ENCODE measurements around the gene KRT33B.
"Not testable (repeated sequence)": the region's sequence is repeated elsewhere in the genome, so short reads cannot be mapped to it uniquely, and the experiment has no call there.

KRT33B gene

GRCh38 chr17:41369713-41370112 is at the start of gene KRT33B:
TSS of gene KRT33B (minus strand) at chr17:41369813. CDS start at chr17:41369750, 63 bp downstream.
- DNase-seq, result no peak

GRCh38 chr17:41418116-41418860 is 48.7 kb upstream of the KRT33B start:
- no peak for DNase-seq

GRCh38 chr17:41417576-41418015 is 48.0 kb upstream of the KRT33B start:
- no peak for DNase-seq

GRCh38 chr17:41417127-41417526 is 47.5 kb upstream of the KRT33B start:
- DNase-seq, result no peak

GRCh38 chr17:41416479-41416878 is 46.9 kb upstream of the KRT33B start:
- DNase-seq, result no peak

GRCh38 chr17:41415833-41416335 is 46.3 kb upstream of the KRT33B start:
- no peak for DNase-seq

GRCh38 chr17:41415411-41415810 is 45.8 kb upstream of the KRT33B start:
- no peak for DNase-seq

GRCh38 chr17:41413982-41414381 is 44.4 kb upstream of the KRT33B start:
- no peak for DNase-seq

GRCh38 chr17:41413353-41413957 is 43.8 kb upstream of the KRT33B start:
- no peak for DNase-seq

GRCh38 chr17:41411072-41411840 is 41.6 kb upstream of the KRT33B start:
- DNase-seq, result no peak

GRCh38 chr17:41407226-41407625 is 37.6 kb upstream of the KRT33B start:
- DNase-seq, result no peak

- DNase-seq, result no peak
These were observed 36.6 kb upstream of the KRT33B start for GRCh38 chr17:41406205-41406604.

GRCh38 chr17:41404024-41404671 is 34.5 kb upstream of the KRT33B start:
- no peak for DNase-seq

- no peak for DNase-seq
These were observed 33.9 kb upstream of the KRT33B start for GRCh38 chr17:41403404-41404023.

- DNase-seq, result no peak
These were observed 32.5 kb upstream of the KRT33B start for GRCh38 chr17:41402161-41402560.

- DNase-seq, result no peak
These were observed 27.5 kb upstream of the KRT33B start, which contains the start of gene KRT31 for GRCh38 chr17:41396996-41397660. TSS of gene KRT31 (minus strand) at chr17:41397608. CDS start at chr17:41397539, 69 bp downstream.

GRCh38 chr17:41396340-41396739 is 26.7 kb upstream of the KRT33B start:
- DNase-seq, result no peak

GRCh38 chr17:41395611-41396010 is 26.0 kb upstream of the KRT33B start:
- DNase-seq, result no peak

- DNase-seq, result not testable (repeated sequence)
These were observed 25.4 kb upstream of the KRT33B start for GRCh38 chr17:41395044-41395443.

- DNase-seq, result no peak
These were observed 24.8 kb upstream of the KRT33B start for GRCh38 chr17:41394254-41394996.

- no peak for DNase-seq
These were observed 24.2 kb upstream of the KRT33B start for GRCh38 chr17:41393826-41394225.

Measured in Kasumi-1 (cell line).